Kidney (tissue), 14 donors: ENCODE measurements around the gene SPTA1. TPM values are rescaled to one million over a fixed set of nuclear protein-coding genes. Genes with fewer than 3 reads are reported as not detected.

Experiments
- DNase-seq, 5 donors: peaks; one replicate each; pipeline ENCODE4 v3.0.0-alpha.2; 2013 to 2020
- FAIRE-seq: peaks from 2 replicates; lab custom pipeline; 2012; peaks lifted over from hg19 to GRCh38; lab: Jason Lieb, UNC
- H3K27ac ChIP-seq, 2 donors: one replicate each; pipeline ENCODE4 v1.7.0; 2013; ENCODE audit warnings: low read depth in 2 of 2, low read length in 2 of 2, inconsistent platforms in 1 of 2
- H3K27me3 ChIP-seq: one replicate; pipeline ENCODE4 v1.7.1; 2013; ENCODE audit warnings: low read length, inconsistent platforms; ENCODE audit not compliant: control insufficient read depth, insufficient read depth
- H3K36me3 ChIP-seq, 3 donors: one replicate each; pipeline versions ENCODE4 v1.7.0 to v1.7.1; 2013; ENCODE audit warnings: low read length in 3 of 3, control low read depth in 1 of 3, inconsistent platforms in 1 of 3; ENCODE audit not compliant: insufficient read depth in 3 of 3, control insufficient read depth in 2 of 3
- H3K4me1 ChIP-seq, 3 donors: one replicate each; pipeline versions ENCODE4 v1.7.0 to v1.7.1; 2013; ENCODE audit warnings: low read length in 3 of 3, inconsistent platforms in 1 of 3, low read depth in 1 of 3; ENCODE audit not compliant: control insufficient read depth in 2 of 3, insufficient read depth in 2 of 3
- H3K4me3 ChIP-seq, 3 donors: one replicate each; pipeline versions ENCODE4 v1.7.0 to v1.8.1; 2013; ENCODE audit warnings: low read length in 3 of 3, control low read depth in 1 of 3, inconsistent platforms in 1 of 3
- H3K9ac ChIP-seq, 3 donors: one replicate each; pipeline versions ENCODE4 v1.7.0 to v1.7.1; 2013; ENCODE audit warnings: low read length in 3 of 3, control low read depth in 1 of 3, inconsistent platforms in 1 of 3
- H3K9me3 ChIP-seq, 3 donors: one replicate each; pipeline versions ENCODE4 v1.7.0 to v1.7.1; 2013; ENCODE audit warnings: low read length in 3 of 3, control low read depth in 1 of 3, inconsistent platforms in 1 of 3; ENCODE audit not compliant: control insufficient read depth in 2 of 3, insufficient read depth in 1 of 3
- intact Hi-C: fragments of 100-400 bp; cut with DNase I; formaldehyde crosslinking; loops from one replicate; pipeline ENCODE4 v1.11.1; 2022
- polyA plus RNA-seq: library from polyadenylated mRNA; stranded (reverse); fragments of 350-450 nt; fragmentation: Illumina TruSeq; extraction: RNeasy Lipid Tissue Mini Kit (QIAGEN cat#74804); gene quantifications from one replicate; pipeline ENCODE4 v1.2.3, GENCODE V29; 2014; ENCODE audit warnings: low read depth, low replicate concordance; ENCODE audit not compliant: insufficient read depth
- total RNA-seq: library from RNA; stranded (reverse); fragmentation: NEBNext Ultra II Directional; extraction: Animal tissue kit (Norgen Biotek cat#: 25700); gene quantifications from one replicate; pipeline ENCODE4 v1.2.1, GENCODE V29; 2021
- TF ChIP-seq, protein P1 (sequence below): IDR thresholded peaks from 3 replicates; pipeline ENCODE4 v1.5.1; 2012; ENCODE audit warnings: mild to moderate bottlenecking, moderate library complexity, borderline replicate concordance; ENCODE audit not compliant: insufficient read depth; ENCODE audit errors: extremely low read depth
- donor health status: control.
- donor health status: control.
- donor health status: control.
- donor health status: control.
- donor health status: control.
- donor health status: DM: yes; HTN: yes; CAD: no.
- donor health status: Normal renal cell carcinoma (clear cell type).

Gene SPTA1
- total and polyA plus RNA-seq, 2 donors from 2014 or later, result 0.28 TPM; not detected in 1

DNA sequence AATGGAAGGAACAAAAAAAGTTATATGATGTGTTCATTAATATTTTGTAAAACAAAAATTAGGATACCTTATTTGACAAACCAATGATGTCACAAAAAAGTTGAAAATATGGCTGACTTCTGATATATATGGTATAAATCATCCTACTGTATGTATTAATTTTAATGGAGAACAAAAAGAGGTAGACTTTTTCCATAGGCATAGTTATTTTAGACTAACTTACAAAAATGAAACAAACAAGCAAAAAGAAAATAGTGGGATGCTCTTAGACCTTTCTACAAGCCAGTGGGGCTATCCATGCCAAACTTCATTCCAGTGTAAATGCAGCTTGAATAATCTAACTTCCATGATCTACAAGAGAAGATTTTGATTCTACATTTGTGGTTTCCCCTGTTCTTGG is 522 bp upstream of the SPTA1 start:
- TF ChIP-seq, protein P1, sequence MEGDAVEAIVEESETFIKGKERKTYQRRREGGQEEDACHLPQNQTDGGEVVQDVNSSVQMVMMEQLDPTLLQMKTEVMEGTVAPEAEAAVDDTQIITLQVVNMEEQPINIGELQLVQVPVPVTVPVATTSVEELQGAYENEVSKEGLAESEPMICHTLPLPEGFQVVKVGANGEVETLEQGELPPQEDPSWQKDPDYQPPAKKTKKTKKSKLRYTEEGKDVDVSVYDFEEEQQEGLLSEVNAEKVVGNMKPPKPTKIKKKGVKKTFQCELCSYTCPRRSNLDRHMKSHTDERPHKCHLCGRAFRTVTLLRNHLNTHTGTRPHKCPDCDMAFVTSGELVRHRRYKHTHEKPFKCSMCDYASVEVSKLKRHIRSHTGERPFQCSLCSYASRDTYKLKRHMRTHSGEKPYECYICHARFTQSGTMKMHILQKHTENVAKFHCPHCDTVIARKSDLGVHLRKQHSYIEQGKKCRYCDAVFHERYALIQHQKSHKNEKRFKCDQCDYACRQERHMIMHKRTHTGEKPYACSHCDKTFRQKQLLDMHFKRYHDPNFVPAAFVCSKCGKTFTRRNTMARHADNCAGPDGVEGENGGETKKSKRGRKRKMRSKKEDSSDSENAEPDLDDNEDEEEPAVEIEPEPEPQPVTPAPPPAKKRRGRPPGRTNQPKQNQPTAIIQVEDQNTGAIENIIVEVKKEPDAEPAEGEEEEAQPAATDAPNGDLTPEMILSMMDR, result no peak
- no peak overlapping the region for H3K4me3 ChIP-seq
- H3K9me3 ChIP-seq, result no peaks in the 10 kb centered on the region
- no peaks in the 10 kb centered on the region for H3K4me1 ChIP-seq
- intact Hi-C loops, result no loop called here
- no peaks in the 10 kb centered on the region for H3K36me3 ChIP-seq
- FAIRE-seq (no peak), DNase-seq (no peak)
- H3K27me3 ChIP-seq, result no peaks in the 10 kb centered on the region
- H3K9ac ChIP-seq, result no peak overlapping the region
- H3K27ac ChIP-seq, result no peak overlapping the region

DNA sequence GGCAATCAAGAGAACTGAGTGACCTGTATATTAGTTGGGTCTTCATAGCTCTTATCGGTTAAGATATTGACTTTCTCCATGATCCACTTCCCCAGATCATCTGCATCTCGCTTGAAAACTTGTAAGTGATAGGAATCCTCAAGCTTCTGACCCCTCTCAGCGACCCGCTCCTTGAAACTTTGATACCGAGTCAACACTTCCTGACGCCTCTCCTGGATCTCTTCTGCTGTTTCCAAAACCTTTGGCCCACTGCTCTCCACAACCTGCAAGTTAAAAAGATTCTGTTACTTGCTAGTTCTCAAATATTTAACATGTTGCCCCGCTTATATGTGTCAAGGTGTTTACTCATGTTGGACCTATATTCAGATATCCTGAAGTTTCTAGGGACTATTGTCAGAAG is 1.4 kb downstream of the SPTA1 start:
- Histone ChIP-seq H3K27ac (no peak overlapping the region), H3K4me3 (no peak overlapping the region), H3K36me3 (no peaks in the 10 kb centered on the region), H3K4me1 (no peaks in the 10 kb centered on the region), H3K27me3 (no peaks in the 10 kb centered on the region), H3K9me3 (no peaks in the 10 kb centered on the region), H3K9ac (no peak overlapping the region)
- DNase-seq, result no peak
- TF ChIP-seq, protein P1, result no peak
- FAIRE-seq, result no peak
- intact Hi-C loops, result no loop called here

DNA sequence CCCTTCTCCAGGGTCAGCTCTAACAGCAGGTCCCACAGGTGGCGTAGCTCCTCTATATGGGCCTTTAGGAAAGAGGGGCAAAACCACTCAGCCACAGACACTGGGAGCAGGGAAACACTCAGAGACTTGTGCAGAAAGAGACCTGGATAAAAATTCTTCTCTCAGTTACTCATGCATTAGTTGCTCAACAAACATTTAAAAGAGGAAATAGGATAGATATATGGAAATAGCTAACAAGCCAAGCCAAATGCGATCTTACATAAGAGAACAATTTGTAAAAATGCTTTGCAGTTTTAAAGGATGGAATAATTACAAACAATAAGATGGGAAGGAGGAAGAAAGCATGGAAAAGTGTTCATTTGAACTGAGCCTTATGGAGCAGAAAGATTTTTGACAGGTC is 4.9 kb downstream of the SPTA1 start:
- Histone ChIP-seq H3K4me3 (no peak overlapping the region), H3K9me3 (no peaks in the 10 kb centered on the region), H3K27ac (no peak overlapping the region), H3K27me3 (no peaks in the 10 kb centered on the region), H3K9ac (no peak overlapping the region), H3K36me3 (no peaks in the 10 kb centered on the region), H3K4me1 (no peaks in the 10 kb centered on the region)
- TF ChIP-seq, protein P1, result no peak
- intact Hi-C loops, result no loop called here
- FAIRE-seq, result no peak
- DNase-seq, result no peak

DNA sequence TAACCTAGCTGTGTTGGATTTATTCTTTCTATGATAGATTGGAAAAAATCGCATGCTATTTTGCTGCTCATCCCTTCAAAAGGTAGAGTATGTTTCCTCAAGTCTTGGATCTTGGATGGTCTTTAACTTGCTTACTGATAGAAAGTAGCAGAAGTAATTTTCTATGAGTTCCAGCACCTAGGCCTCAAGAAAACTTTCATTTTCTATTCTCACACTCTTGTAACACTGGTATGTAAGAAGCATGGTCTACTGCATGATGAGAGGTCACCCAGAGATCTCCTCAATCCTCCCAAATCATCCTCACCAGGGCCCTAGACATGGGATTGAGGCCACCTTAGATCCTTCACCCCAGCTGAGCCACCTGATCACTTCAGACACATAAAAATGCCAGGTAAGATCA is 7.2 kb downstream of the SPTA1 start:
- Histone ChIP-seq H3K4me3 (no peak overlapping the region), H3K27me3 (no peaks in the 10 kb centered on the region), H3K9ac (no peak overlapping the region), H3K9me3 (no peaks in the 10 kb centered on the region), H3K4me1 (no peaks in the 10 kb centered on the region), H3K27ac (no peak overlapping the region), H3K36me3 (no peaks in the 10 kb centered on the region)
- intact Hi-C loops, result no loop called here
- DNase-seq, result no peak
- FAIRE-seq, result no peak
- TF ChIP-seq, protein P1, result no peak
